Measurements from ENCODE around the gene SLC7A6OS.

DNA sequence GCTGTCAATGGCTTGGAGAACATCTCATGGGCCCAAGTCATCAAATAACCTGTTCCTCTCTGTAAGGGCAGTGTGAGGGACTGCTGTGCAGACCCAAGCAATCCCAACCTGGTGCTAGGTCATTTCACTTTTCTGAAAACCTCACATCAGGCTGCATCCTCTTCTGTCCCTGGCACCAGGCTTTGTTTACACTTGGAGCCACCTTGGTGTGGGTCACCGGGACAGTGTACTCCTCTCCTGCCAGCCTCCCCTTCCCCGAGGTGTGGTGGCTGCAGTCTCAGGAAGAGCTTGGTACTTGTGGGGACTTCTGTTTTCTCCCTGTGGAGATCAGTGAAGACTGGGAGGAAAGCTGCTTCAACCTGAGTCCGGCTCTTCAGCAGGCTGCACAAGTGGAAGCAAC, 12.4 kb downstream of the SLC7A6OS start:
- TF ChIP-seq POLR2A (IDR thresholded peaks at IDR 0.05; ENCODE audit: low read length) (no peak), GATA1 (IDR thresholded peaks at IDR 0.05; ENCODE audit: low read depth, low read length) (no peak)
